GM12801 (cell line): Measurements from ENCODE around the gene LANCL1.

Experiments used
- TF ChIP-seq, protein P1 (sequence below): IDR thresholded peaks from one replicate; pipeline ENCODE4 v1.5.1; 2011; ENCODE audit warnings: control low read depth; ENCODE audit not compliant: insufficient read length; ENCODE audit errors: extremely low read depth

Gene LANCL1

DNA sequence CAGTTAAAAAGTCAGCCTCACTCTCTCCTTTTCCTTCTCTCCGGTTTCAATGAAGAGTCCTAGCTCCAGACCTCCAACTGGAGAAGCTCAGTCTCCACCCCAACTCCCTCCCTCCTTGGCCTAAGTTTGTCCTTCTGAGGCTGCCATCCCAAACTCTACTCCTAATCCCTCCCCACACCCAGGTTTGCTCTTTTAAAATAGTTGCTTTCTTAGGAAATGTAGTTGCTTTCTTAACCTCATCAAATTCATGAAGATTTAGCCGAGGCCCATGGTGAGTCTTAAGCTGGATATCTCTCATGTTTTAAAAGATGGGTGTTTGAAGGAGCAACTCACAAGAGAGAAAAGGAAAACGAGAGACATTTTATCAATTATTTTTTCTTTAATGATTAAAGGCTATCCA, 937 bp upstream of the LANCL1 start:
- TF ChIP-seq, protein P1, sequence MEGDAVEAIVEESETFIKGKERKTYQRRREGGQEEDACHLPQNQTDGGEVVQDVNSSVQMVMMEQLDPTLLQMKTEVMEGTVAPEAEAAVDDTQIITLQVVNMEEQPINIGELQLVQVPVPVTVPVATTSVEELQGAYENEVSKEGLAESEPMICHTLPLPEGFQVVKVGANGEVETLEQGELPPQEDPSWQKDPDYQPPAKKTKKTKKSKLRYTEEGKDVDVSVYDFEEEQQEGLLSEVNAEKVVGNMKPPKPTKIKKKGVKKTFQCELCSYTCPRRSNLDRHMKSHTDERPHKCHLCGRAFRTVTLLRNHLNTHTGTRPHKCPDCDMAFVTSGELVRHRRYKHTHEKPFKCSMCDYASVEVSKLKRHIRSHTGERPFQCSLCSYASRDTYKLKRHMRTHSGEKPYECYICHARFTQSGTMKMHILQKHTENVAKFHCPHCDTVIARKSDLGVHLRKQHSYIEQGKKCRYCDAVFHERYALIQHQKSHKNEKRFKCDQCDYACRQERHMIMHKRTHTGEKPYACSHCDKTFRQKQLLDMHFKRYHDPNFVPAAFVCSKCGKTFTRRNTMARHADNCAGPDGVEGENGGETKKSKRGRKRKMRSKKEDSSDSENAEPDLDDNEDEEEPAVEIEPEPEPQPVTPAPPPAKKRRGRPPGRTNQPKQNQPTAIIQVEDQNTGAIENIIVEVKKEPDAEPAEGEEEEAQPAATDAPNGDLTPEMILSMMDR: no peak

DNA sequence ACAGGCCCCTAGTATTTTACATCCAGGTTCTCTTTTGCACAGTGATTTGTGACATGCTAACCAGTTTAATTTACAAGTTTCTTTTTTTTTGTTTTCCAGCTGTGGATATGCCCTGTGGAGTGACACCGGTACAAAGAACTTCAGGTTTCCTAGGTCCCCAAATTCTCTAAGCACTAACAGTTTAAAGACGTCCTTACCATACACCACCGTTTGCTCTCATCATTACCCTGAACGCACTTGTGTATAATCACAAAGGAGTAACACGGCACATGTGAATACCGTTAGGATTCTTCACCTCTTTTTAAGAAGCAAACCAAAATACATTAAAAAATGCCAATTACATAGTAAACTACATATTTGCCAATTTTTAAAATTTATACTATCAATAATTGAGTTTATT, 853 bp downstream of the LANCL1 start:
- TF ChIP-seq, protein P1: no peak

GRCh38 chr2:210474776-210475175, 1.8 kb downstream of the LANCL1 start:
- TF ChIP-seq, protein P1: no peak

DNA sequence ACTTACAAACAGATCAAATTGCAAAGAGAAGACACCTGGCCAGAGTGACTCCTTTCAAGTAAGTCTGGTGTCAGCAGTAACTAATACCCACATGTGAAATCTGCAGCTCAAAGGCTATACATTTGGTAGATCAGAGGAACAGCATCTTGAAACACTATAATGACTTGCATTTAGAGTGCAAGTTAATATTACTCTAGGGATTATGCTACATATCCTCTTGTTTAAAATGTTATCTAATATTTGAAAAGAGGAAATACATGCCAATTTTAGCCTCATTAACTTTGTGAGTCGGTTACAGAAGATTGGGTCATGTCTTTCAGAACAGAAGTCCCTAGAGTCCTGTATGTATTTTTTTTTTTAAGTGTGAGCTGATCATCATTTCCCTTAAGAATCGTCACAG, 15.2 kb downstream of the LANCL1 start:
- TF ChIP-seq, protein P1: no peak

GRCh38 chr2:210460322-210461227, 16.0 kb downstream of the LANCL1 start:
- TF ChIP-seq, protein P1: no peak

DNA sequence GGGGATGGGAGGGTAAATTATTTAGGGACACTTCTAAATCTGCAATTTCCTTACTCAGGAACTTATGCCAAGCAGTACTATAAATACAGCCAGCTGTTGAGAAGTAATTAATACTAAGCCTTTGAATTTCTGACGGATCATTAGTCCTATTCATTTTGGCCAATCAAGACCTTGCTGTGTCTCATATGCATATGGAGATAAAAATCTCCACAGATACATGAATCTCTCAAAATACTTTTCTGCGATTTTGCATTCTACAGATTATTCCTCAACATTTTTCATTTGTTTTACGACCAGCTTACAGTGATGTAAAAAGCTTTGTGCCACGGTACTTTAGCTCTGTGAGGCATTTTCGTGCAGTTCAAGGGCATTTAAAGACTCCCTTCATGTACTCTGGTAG, 16.7 kb downstream of the LANCL1 start:
- TF ChIP-seq, protein P1: no peak

DNA sequence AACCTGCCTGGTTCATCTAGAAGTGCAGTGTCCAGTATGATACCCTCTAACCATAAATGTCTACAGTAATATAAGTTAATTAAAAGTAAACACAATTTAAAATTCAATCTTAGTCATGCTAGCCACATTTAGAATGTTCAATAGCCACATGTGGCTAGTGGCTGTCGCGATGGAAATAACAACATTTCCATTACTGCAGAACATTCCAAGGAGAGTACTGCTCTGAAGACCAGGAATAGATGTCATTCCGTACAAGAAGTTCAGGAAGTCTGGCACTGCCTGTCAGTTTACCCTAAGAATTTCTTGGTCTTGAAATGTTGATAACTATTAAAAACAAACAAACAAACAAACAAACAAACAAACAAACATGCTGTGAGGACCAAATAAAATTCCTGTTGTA, 17.2 kb downstream of the LANCL1 start:
- TF ChIP-seq, protein P1: no peak
